Activated T-helper 2 cell treated with anti-CD3 and anti-CD28 coated beads, Interferon-gamma antibody, Interleukin-2, Interleukin-4, amounts not matched to agents 10 μg/mL and 5 μg/mL and 100 μg/mL, durations not matched to agents 14 hours and 24 hours and 36 hours (primary cell): ENCODE measurements around the gene ZNF324. TPM values are rescaled to one million over a fixed set of nuclear protein-coding genes. Genes with fewer than 3 reads are reported as not detected.
"Not testable (repeated sequence)": the region's sequence is repeated elsewhere in the genome, so short reads cannot be mapped to it uniquely, and the experiment has no call there.

Source experiments
- DNase-seq: peaks from one replicate; pipeline ENCODE4 v3.0.0; 2021; ENCODE audit warnings: low spot score
- H3K27ac Mint-ChIP-seq: one replicate; pipeline ENCODE4 v1.8.0; 2021; ENCODE audit warnings: mixed read lengths
- H3K27me3 Mint-ChIP-seq: one replicate; pipeline ENCODE4 v1.8.0; 2021; ENCODE audit warnings: low read depth, mixed read lengths
- H3K36me3 Mint-ChIP-seq: one replicate; pipeline ENCODE4 v1.8.0; 2021; ENCODE audit warnings: low read depth, mixed read lengths
- H3K4me1 Mint-ChIP-seq: one replicate; pipeline ENCODE4 v1.8.0; 2021; ENCODE audit warnings: low read depth, mixed read lengths
- H3K4me3 Mint-ChIP-seq: one replicate; pipeline ENCODE4 v1.8.0; 2021; ENCODE audit warnings: low read depth, mild to moderate bottlenecking, moderate library complexity, mixed read lengths
- H3K9me3 Mint-ChIP-seq: one replicate; pipeline ENCODE4 v1.8.0; 2021; ENCODE audit warnings: mixed read lengths
- intact Hi-C: fragments of 100-400 bp; cut with micrococcal nuclease; formaldehyde crosslinking; loops from one replicate; pipeline ENCODE4 v1.15.1; 2023
- total RNA-seq: library from RNA; stranded (reverse); gene quantifications from 2 replicates; pipeline ENCODE4 v1.2.3, GENCODE V29; 2022

Gene ZNF324
- total RNA-seq, result 11.6 and 12.3 TPM in 2 replicates

GRCh38 chr19:58466760-58467589 is at the start of gene ZNF324:
Gene ZNF324, plus strand, starts transcription at chr19:58467080. Its CDS starts 2,106 bp downstream, at chr19:58469186.
- intact Hi-C loops, result loop anchor here (1.0 to 2.0 kb wide), 3 partner anchors 8 to 27 kb away; partner anchors contain the start of genes ZNF132 and ZNF324B
- H3K36me3 Mint-ChIP-seq, result peaks cover 21% of the 10 kb centered on the region
- H3K9me3 Mint-ChIP-seq, result no peaks in the 10 kb centered on the region
- peak within 1 kb of the TSS; percentile 68 for H3K27ac Mint-ChIP-seq
- DNase-seq, result peak; percentile 96
- H3K4me3 Mint-ChIP-seq, result peak within 1 kb of the TSS; percentile 80
- H3K4me1 Mint-ChIP-seq, result peaks cover 13% of the 10 kb centered on the region
- H3K27me3 Mint-ChIP-seq, result no peaks in the 10 kb centered on the region

- Mint-ChIP-seq H3K9me3 (peaks cover 86% of the 10 kb centered on the region), H3K4me1 (no peaks in the 10 kb centered on the region), H3K4me3 (no peak overlapping the region), H3K27me3 (no peaks in the 10 kb centered on the region), H3K36me3 (peaks cover 29% of the 10 kb centered on the region), H3K27ac (no peak overlapping the region)
- intact Hi-C loops, result no loop called here
- DNase-seq, result no peak
Observed at GRCh38 chr19:58428617-58429016, 38.3 kb upstream of the ZNF324 start.

GRCh38 chr19:58429745-58430144 is 37.1 kb upstream of the ZNF324 start:
- H3K36me3 Mint-ChIP-seq, result peaks cover 39% of the 10 kb centered on the region
- peaks cover 90% of the 10 kb centered on the region for H3K9me3 Mint-ChIP-seq
- no peak overlapping the region for H3K27ac Mint-ChIP-seq
- no peak overlapping the region for H3K4me3 Mint-ChIP-seq
- no peak for DNase-seq
- intact Hi-C loops, result no loop called here
- H3K4me1 Mint-ChIP-seq, result no peaks in the 10 kb centered on the region
- H3K27me3 Mint-ChIP-seq, result no peaks in the 10 kb centered on the region

GRCh38 chr19:58434217-58434616 is 32.7 kb upstream of the ZNF324 start:
- peaks cover 76% of the 10 kb centered on the region for H3K36me3 Mint-ChIP-seq
- H3K4me3 Mint-ChIP-seq, result no peak overlapping the region
- H3K9me3 Mint-ChIP-seq, result peaks cover 89% of the 10 kb centered on the region
- H3K4me1 Mint-ChIP-seq, result peaks cover 6% of the 10 kb centered on the region
- no peak overlapping the region for H3K27ac Mint-ChIP-seq
- DNase-seq, result no peak
- no peaks in the 10 kb centered on the region for H3K27me3 Mint-ChIP-seq
- intact Hi-C loops, result no loop called here

- intact Hi-C loops, result loop anchor here (1.0 kb wide), 4 partner anchors 11 to 59 kb away; partner anchors contain the start of genes ZNF324, ZNF324B and ZNF837
- DNase-seq, result peak; percentile 94
- peaks cover 53% of the 10 kb centered on the region for H3K9me3 Mint-ChIP-seq
- peak within 1 kb of the TSS; percentile 80 for H3K27ac Mint-ChIP-seq
- peaks cover 18% of the 10 kb centered on the region for H3K4me1 Mint-ChIP-seq
- no peaks in the 10 kb centered on the region for H3K27me3 Mint-ChIP-seq
- peaks cover 58% of the 10 kb centered on the region for H3K36me3 Mint-ChIP-seq
- H3K4me3 Mint-ChIP-seq, result peak within 1 kb of the TSS; percentile 85
Observed at GRCh38 chr19:58439576-58440554, 27.0 kb upstream of the ZNF324 start, which contains the start of gene ZNF132. Gene ZNF132, minus strand, starts transcription at chr19:58440153. Its CDS starts 332 bp downstream, at chr19:58439821.

GRCh38 chr19:58440556-58440955 is 26.3 kb upstream of the ZNF324 start:
- intact Hi-C loops, result loop anchor here (1.0 kb wide), 4 partner anchors 11 to 59 kb away; partner anchors contain the start of genes ZNF324, ZNF324B and ZNF837
- no peak for DNase-seq
- Mint-ChIP-seq H3K9me3 (peaks cover 46% of the 10 kb centered on the region), H3K4me1 (peaks cover 18% of the 10 kb centered on the region), H3K4me3 (peak overlapping the region; percentile 85), H3K36me3 (peaks cover 51% of the 10 kb centered on the region), H3K27ac (peak overlapping the region; percentile 80), H3K27me3 (no peaks in the 10 kb centered on the region)

GRCh38 chr19:58442986-58443385 is 23.9 kb upstream of the ZNF324 start:
- DNase-seq, H3K4me3 Mint-ChIP-seq, H3K27ac Mint-ChIP-seq, intact Hi-C loops, H3K27me3 Mint-ChIP-seq: not testable (repeated sequence)
- H3K4me1 Mint-ChIP-seq, result peaks cover 18% of the 10 kb centered on the region
- peaks cover 31% of the 10 kb centered on the region for H3K9me3 Mint-ChIP-seq
- peaks cover 30% of the 10 kb centered on the region for H3K36me3 Mint-ChIP-seq

- intact Hi-C loops, DNase-seq, H3K27ac Mint-ChIP-seq, H3K27me3 Mint-ChIP-seq, H3K4me3 Mint-ChIP-seq: not testable (repeated sequence)
- Mint-ChIP-seq H3K9me3 (peaks cover 24% of the 10 kb centered on the region), H3K36me3 (peaks cover 11% of the 10 kb centered on the region), H3K4me1 (peaks cover 19% of the 10 kb centered on the region)
Observed at GRCh38 chr19:58448860-58449259, 18.0 kb upstream of the ZNF324 start.

- Mint-ChIP-seq H3K9me3 (peaks cover 24% of the 10 kb centered on the region), H3K4me1 (peaks cover 19% of the 10 kb centered on the region), H3K36me3 (peaks cover 19% of the 10 kb centered on the region)
- not testable (repeated sequence) for H3K27me3 Mint-ChIP-seq, H3K27ac Mint-ChIP-seq, DNase-seq, H3K4me3 Mint-ChIP-seq
- intact Hi-C loops, result loop anchor here (2.0 kb wide), 3 partner anchors 17 to 171 kb away; partner anchors contain the start of genes ZNF324, ZNF446 and ZNF8
Observed at GRCh38 chr19:58449980-58450379, 16.9 kb upstream of the ZNF324 start.

GRCh38 chr19:58450856-58451357 is 16.0 kb upstream of the ZNF324 start:
- peak overlapping the region; percentile 75 for H3K4me3 Mint-ChIP-seq
- H3K27ac Mint-ChIP-seq, result no peak overlapping the region
- intact Hi-C loops, result loop anchor here (1.0 to 2.0 kb wide), 6 partner anchors 11 to 172 kb away; partner anchors contain the start of genes RPS5, ZNF132, ZNF324 and ZNF446
- no peak for DNase-seq
- peaks cover 19% of the 10 kb centered on the region for H3K4me1 Mint-ChIP-seq
- peaks cover 24% of the 10 kb centered on the region for H3K9me3 Mint-ChIP-seq
- peaks cover 19% of the 10 kb centered on the region for H3K36me3 Mint-ChIP-seq
- H3K27me3 Mint-ChIP-seq, result peaks cover 3% of the 10 kb centered on the region

GRCh38 chr19:58451358-58452101 is 15.3 kb upstream of the ZNF324 start, which contains the start of gene ZNF324B:
Gene ZNF324B, plus strand, starts transcription at chr19:58451622. Its CDS starts 2,080 bp downstream, at chr19:58453702.
- Mint-ChIP-seq H3K36me3 (peaks cover 23% of the 10 kb centered on the region), H3K9me3 (peaks cover 24% of the 10 kb centered on the region), H3K27me3 (peaks cover 3% of the 10 kb centered on the region), H3K4me1 (peaks cover 19% of the 10 kb centered on the region), H3K4me3 (peak within 1 kb of the TSS; percentile 75), H3K27ac (no peak within 1 kb of the TSS)
- intact Hi-C loops, result loop anchor here (1.0 to 2.0 kb wide), 6 partner anchors 11 to 173 kb away; partner anchors contain the start of genes RPS5, ZNF132, ZNF324 and ZNF446
- DNase-seq, result peak; percentile 95
